ENCODE results near the gene TNFAIP8.

TNFAIP8 gene

GRCh38 chr5:119330367-119331183 lies 25.2 kb upstream of the TNFAIP8 start:
- no peak for DNase-seq

- DNase-seq = no peak
Observed at GRCh38 chr5:119331566-119332095, 24.2 kb upstream of the TNFAIP8 start.

- DNase-seq = no peak
Observed at GRCh38 chr5:119332208-119332607, 23.6 kb upstream of the TNFAIP8 start.

DNA sequence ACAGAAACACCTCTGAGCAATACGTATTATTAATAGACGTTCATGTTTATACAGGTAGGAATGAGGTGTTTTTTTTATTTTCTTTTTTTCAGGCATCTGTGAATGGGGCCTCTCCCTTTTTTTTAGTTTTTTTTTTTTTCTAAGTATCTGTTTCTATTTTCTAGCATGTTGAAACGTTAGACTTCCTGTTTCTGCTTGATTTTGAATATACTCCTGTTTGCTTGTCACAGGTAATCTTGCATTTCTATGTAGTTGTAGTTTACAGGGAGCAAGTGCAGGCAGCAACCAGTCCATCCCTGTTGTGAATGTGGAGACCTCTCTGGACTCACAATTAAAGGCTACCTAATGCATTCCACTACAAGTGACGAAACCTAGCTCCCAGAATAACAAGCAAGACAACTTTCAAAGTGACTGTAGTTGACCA lies 22.8 kb upstream of the TNFAIP8 start:
- DNase-seq = no peak

GRCh38 chr5:119333421-119333851 lies 22.4 kb upstream of the TNFAIP8 start:
- no peak for DNase-seq

DNA sequence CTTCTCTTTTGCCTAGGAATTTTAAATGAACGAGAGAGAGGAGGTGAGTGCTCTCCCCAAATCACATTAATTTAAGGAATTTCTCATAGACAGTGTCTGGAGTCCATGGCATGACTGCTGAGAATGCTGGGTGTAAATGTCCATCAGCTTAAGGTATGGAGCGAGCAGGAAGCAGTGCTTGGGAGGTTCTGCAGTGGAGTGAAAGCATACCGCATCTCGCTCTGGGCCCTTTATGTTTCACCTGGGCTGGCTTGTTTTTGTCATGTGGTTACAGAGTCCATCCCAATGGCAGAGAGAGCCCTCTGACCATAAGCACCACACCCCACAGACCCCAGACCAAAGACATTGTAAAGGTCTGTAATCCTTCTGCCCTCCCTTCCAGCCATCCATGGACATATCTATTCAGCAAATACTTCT lies 20.6 kb upstream of the TNFAIP8 start:
- no peak for DNase-seq

- DNase-seq = no peak
Observed at GRCh38 chr5:119336262-119336661, 19.6 kb upstream of the TNFAIP8 start.

GRCh38 chr5:119336845-119337580 lies 18.8 kb upstream of the TNFAIP8 start:
- DNase-seq = no peak

- DNase-seq = no peak
Observed at GRCh38 chr5:119338326-119338946, 17.4 kb upstream of the TNFAIP8 start.

- DNase-seq = no peak
Observed at GRCh38 chr5:119339344-119339743, 16.5 kb upstream of the TNFAIP8 start.

DNA sequence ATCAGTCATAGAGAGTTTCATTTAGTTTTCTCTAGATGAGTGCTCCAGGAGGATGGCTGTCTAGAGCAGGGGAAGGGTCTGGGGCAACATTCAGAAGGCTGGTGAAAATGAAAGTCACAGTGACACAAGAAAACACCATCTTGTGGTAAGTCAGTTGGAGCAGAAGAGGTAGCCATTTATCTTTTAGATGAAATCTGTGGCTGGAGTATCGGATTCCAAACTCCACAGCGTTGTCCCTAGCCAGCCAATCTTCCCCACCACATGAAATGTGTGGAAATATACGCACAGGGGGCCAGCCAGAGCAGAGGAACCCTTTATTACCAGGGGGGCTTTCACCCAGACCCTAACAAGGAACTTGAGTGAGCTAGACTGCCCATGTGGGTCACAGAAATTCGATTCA lies 15.9 kb upstream of the TNFAIP8 start:
- no peak for DNase-seq

- DNase-seq = no peak
Observed at GRCh38 chr5:119340597-119341218, 15.1 kb upstream of the TNFAIP8 start.

GRCh38 chr5:119341452-119342349 lies 14.1 kb upstream of the TNFAIP8 start:
- DNase-seq = no peak

DNA sequence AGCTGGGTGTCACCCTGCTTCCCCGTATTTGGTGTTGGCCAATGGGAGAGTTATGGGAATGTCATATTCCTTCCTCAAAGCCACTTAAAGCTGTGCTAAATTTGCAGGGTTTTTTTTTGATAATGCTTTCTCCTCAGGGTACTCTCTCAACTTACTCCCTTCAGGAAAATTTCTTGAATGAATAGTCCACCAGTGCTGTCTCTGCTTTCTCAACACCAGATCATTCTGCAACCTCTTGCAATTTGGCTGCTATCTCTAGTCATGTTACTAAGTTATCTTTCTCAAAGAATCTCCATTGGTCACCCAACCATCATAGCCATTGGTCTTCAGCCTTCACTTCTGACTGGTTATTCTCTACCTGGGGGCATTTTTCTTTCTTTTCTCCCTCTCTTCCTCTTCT lies 13.4 kb upstream of the TNFAIP8 start:
- no peak for DNase-seq

DNA sequence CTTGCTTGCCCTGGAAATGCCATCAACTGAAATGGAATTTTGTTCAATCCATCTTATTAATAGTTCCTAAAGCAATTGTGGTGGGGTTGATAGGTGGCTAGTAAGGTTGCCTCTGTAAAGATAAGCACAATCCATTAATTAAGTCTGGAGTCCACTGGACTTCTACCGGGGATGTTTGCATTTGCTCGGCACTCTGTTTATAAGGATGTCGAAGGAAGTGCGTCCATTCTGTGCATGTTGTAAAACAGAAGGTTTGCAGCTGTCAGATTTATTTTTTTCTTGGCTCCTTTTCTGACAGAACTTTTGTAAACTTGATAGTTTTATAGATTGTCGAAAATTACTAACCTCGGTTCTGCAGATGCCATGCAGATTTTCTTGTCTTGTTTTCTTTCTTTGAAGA lies 12.8 kb upstream of the TNFAIP8 start:
- DNase-seq = no peak

- peak; percentile 54 for DNase-seq
Observed at GRCh38 chr5:119343766-119344165, 12.1 kb upstream of the TNFAIP8 start.

- no peak for DNase-seq
Observed at GRCh38 chr5:119344231-119344630, 11.6 kb upstream of the TNFAIP8 start.

GRCh38 chr5:119345861-119346260 lies 10.0 kb upstream of the TNFAIP8 start:
- DNase-seq = no peak

DNA sequence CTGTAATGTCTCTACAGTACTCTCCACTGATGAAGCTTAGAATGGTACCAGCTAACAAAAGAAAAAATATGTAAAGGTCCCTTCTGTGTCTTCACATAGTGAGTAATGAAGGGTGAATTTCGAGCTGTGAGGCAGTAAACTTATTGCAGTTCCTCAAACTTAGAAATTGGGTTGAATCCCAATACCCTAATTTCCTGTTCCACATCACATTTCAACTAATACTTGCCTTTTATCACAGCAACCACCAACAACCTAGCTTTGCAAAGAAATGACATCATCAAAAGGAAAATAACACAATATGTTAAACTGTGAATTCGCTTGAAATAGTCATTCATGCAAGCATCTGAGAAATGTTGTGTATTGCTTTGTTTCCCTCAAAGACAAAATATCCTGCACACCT lies 9.4 kb upstream of the TNFAIP8 start:
- no peak for DNase-seq

DNA sequence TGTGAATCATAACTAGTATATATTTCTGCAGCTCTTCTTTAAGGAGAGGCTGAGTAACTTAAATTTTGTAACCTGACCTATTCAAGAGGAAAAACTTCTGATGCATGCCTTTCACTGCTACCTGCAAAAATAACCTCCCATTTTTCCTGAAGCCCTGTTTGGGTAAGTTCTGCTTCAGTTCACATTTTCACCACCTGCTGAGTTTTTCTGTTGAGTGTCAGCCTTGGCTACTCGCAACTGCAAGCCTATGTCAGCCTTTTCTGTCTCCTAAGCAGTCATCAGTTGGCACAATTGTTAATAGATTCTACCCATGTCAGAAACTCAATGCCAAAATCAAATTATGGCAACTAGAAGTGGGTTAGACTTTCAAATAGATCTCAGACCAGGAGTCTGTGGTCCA lies 8.2 kb upstream of the TNFAIP8 start:
- no peak for DNase-seq

DNA sequence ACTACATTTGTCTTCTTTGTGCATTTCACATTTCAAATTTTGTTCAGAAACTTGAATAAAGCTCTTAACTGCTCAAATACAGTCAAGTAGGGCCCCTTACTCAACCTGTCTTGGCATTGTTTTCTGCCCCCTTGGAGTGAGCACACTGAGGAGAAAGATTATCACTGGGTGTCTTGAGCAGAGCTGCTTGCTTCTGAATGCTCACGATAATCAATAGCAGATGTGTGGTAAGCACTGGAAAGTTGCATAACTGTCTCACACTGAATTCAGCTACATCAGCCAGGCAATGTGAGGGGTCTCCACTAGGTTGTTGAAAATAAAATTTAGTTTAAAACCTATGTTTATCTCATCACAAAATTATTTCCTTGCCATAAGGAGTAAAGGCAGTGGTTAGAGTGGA lies 7.8 kb upstream of the TNFAIP8 start:
- DNase-seq = no peak

DNA sequence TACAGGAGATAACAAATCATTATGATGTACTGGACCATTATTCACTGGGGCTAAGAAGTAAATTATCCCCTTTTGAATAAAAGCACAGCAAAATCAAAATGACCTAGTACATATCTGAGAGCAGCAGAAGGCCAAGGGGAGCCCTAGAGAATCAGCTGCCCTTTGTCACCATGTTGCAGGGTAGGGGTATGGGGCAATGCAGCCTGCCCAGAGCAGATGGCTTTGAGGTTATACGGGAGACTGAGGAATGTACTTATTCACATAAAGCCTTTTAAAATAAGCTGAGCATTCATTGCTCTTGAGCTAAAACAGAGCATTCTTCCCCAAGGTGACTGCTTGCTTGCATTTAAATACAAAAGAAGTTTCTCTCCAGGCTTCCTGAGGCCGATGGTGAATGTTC lies 2.6 kb upstream of the TNFAIP8 start:
- no peak for DNase-seq

All from activated CD8-positive, alpha-beta memory T cell treated with anti-CD3 and anti-CD28 coated beads, Interleukin-2, amount 50 U/mL, for 4 hours (primary cell).